Brain microvascular endothelial cell (primary cell): Measurements from ENCODE around the gene HOXB13.

Experiments used
- DNase-seq: peaks from one replicate; pipeline ENCODE4 v3.0.0-alpha.2; 2020
- H3K27ac ChIP-seq: fragments of 250-450 bp; sonication (Bioruptor Pico); 2 replicates; pipeline ENCODE4 v1.5.1; 2020; ENCODE audit warnings: mild to moderate bottlenecking, moderate library complexity
- H3K27me3 ChIP-seq: fragments of 250-450 bp; sonication (Bioruptor Pico); replicated peaks from 2 replicates; pipeline ENCODE4 v1.5.1; 2020; ENCODE audit warnings: mild to moderate bottlenecking
- H3K36me3 ChIP-seq: fragments of 250-450 bp; sonication (Bioruptor Pico); replicated peaks from 2 replicates; pipeline ENCODE4 v1.5.1; 2020; ENCODE audit warnings: mild to moderate bottlenecking
- H3K4me3 ChIP-seq: 2 replicates; pipeline ENCODE4 v1.5.1; 2011; ENCODE audit warnings: low read depth, mild to moderate bottlenecking, control low read depth, low read length, moderate library complexity
- in situ Hi-C: cut with HindIII; loops from 2 replicates; pipeline ENCODE4 v1.10.0; 2017; ENCODE audit warnings: low sequenced_read_pairs, low pct_ligation_motif_present
- TF ChIP-seq, protein P1 (sequence below): IDR thresholded peaks from 2 replicates; pipeline ENCODE4 v1.5.1; 2011; ENCODE audit warnings: low read depth, mild to moderate bottlenecking, moderate library complexity, low read length, control low read depth, inconsistent platforms; ENCODE audit errors: missing control alignments

HOXB13 gene

DNA sequence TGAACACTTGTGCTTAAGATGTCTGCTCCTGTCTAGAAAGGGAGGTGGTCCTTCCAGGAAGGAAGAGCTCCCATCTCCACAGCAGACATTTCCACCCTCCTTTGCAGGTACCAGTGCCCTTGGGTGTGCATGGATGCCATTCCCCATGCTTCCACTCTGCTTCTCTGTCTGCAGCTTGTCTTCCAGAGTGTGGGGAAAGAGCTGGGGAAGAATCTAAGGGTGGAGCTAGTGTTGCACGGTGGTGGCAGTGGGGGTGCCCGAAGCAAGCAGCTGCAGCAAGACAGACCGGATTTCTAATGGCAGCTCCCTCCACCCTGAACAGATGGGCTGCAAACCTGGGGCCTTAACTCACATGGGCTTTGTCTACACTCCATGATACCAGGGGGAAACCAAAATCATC, 22.6 kb upstream of the HOXB13 start:
- no peak for DNase-seq
- H3K36me3 ChIP-seq = no peaks in the 10 kb centered on the region
- H3K27me3 ChIP-seq = peaks cover 99% of the 10 kb centered on the region
- TF ChIP-seq, protein P1, sequence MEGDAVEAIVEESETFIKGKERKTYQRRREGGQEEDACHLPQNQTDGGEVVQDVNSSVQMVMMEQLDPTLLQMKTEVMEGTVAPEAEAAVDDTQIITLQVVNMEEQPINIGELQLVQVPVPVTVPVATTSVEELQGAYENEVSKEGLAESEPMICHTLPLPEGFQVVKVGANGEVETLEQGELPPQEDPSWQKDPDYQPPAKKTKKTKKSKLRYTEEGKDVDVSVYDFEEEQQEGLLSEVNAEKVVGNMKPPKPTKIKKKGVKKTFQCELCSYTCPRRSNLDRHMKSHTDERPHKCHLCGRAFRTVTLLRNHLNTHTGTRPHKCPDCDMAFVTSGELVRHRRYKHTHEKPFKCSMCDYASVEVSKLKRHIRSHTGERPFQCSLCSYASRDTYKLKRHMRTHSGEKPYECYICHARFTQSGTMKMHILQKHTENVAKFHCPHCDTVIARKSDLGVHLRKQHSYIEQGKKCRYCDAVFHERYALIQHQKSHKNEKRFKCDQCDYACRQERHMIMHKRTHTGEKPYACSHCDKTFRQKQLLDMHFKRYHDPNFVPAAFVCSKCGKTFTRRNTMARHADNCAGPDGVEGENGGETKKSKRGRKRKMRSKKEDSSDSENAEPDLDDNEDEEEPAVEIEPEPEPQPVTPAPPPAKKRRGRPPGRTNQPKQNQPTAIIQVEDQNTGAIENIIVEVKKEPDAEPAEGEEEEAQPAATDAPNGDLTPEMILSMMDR = no peak
- no peak overlapping the region for H3K27ac ChIP-seq
- in situ Hi-C loops = no loop called here
- H3K4me3 ChIP-seq = no peak overlapping the region

GRCh38 chr17:48749621-48750553, 21.3 kb upstream of the HOXB13 start:
- Histone ChIP-seq H3K36me3 (no peaks in the 10 kb centered on the region), H3K4me3 (no peak overlapping the region), H3K27ac (no peak overlapping the region), H3K27me3 (peaks cover 99% of the 10 kb centered on the region)
- TF ChIP-seq, protein P1 = no peak
- in situ Hi-C loops = no loop called here
- no peak for DNase-seq

DNA sequence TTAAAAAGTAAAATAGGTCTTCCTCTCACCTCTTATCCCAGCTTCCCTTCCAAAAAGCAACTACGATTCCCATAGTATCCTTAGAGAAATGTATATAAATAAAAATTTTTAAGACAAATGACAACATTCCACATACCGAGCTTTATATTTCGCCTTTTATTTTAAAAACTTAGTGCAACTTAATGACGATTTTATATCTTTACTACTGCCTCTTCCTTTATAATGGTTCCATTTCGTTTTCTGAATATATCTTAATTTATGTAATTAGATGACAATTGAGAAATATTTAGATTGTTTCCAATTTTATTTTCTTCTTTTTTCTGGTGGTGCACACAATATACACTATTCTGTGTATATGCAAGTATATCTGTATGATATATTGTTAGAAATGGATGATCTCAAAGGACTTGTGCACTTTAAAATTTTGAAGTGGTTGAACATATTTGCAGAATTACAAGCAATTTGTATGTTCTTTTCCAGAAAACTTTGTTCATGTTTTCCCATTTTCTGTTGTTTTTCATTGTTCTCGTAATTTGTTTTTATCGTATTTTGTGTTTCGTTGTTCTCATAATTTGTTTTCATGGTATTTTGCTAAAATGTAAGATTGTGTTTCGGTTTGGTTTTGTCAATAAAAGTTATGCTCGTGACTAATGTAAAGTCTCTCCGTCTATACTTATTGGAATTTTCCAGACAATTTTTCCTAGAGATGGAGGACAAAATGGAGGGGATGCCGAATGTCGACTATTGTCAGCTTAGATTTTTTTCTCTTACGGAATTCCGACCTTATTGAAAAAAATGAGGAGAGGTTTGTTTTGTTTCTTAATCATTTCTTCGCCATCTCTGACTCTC, 20.4 kb upstream of the HOXB13 start:
- H3K4me3 ChIP-seq = no peak overlapping the region

GRCh38 chr17:48747445-48748363, 19.2 kb upstream of the HOXB13 start:
- H3K36me3 ChIP-seq = no peaks in the 10 kb centered on the region
- no peak for DNase-seq
- TF ChIP-seq, protein P1 = no peak
- in situ Hi-C loops = no loop called here
- no peak overlapping the region for H3K4me3 ChIP-seq
- peaks cover 94% of the 10 kb centered on the region for H3K27me3 ChIP-seq
- no peak overlapping the region for H3K27ac ChIP-seq

More for the DNA sequence above, 20.4 kb upstream of the HOXB13 start:
- no peak for DNase-seq
- TF ChIP-seq, protein P1 = no peak
- Histone ChIP-seq H3K36me3 (no peaks in the 10 kb centered on the region), H3K27me3 (peaks cover 97% of the 10 kb centered on the region), H3K27ac (no peak overlapping the region)
- in situ Hi-C loops = no loop called here

GRCh38 chr17:48746916-48747444, 18.4 kb upstream of the HOXB13 start:
- H3K27ac ChIP-seq = no peak overlapping the region
- H3K4me3 ChIP-seq = no peak overlapping the region
- in situ Hi-C loops = no loop called here
- no peak for DNase-seq
- H3K27me3 ChIP-seq = peaks cover 94% of the 10 kb centered on the region
- H3K36me3 ChIP-seq = no peaks in the 10 kb centered on the region
- TF ChIP-seq, protein P1 = no peak
